Adipocyte (in vitro differentiated cells): Measurements from ENCODE around the gene CARD10.

Experiments used
- DNase-seq: peaks from one replicate; pipeline ENCODE4 v3.0.0-alpha.2; 2015; ENCODE audit warnings: low read depth
- H3K27me3 ChIP-seq: replicated peaks from 2 replicates; pipeline ENCODE4 v1.7.0; 2013; ENCODE audit warnings: mild to moderate bottlenecking, low read length, moderate library complexity; ENCODE audit not compliant: control insufficient read depth, insufficient read depth
- H3K36me3 ChIP-seq: 2 replicates; pipeline ENCODE4 v1.7.0; 2013; ENCODE audit warnings: low read length, mild to moderate bottlenecking, moderate library complexity; ENCODE audit not compliant: control insufficient read depth, insufficient read depth, severe bottlenecking
- H3K4me1 ChIP-seq: 2 replicates; pipeline ENCODE4 v1.7.0; 2013; ENCODE audit warnings: mild to moderate bottlenecking, low read length, moderate library complexity; ENCODE audit not compliant: control insufficient read depth, insufficient read depth
- H3K4me3 ChIP-seq: 2 replicates; pipeline ENCODE4 v1.7.0; 2013; ENCODE audit warnings: mild to moderate bottlenecking, low read length, moderate library complexity
- H3K9ac ChIP-seq: 2 replicates; pipeline ENCODE4 v1.7.0; 2013; ENCODE audit warnings: mild to moderate bottlenecking, low read length, moderate library complexity
- H3K9me3 ChIP-seq: 2 replicates; pipeline ENCODE4 v1.7.0; 2013; ENCODE audit warnings: mild to moderate bottlenecking, low read length, moderate library complexity; ENCODE audit not compliant: control insufficient read depth

The CARD10 gene

DNA sequence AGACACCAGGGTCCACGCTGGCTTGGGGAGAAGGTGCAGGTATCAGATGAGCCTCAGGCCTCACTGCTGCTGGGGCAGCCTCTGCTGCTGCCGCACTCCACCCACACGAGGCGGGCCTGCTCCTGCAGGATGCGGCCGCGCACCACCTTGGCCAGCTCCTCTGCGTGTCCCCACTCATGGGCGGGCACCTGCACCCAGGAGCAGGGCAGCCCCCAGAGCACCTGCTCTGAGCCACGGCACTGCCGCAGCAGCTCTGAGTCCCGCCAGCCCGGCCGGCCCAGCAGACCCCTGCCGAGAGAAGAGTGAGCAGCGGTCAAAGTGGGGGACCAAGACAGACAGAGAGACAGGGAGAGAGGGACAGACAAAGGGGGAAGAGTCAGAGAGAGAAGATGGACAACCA is 28.1 kb downstream of the CARD10 start:
- no peak for DNase-seq
- peaks cover 5% of the 10 kb centered on the region for H3K4me1 ChIP-seq
- H3K27me3 ChIP-seq: peaks cover 10% of the 10 kb centered on the region

GRCh38 chr22:37489983-37490382 is 29.2 kb downstream of the CARD10 start:
- no peak for DNase-seq
- H3K9me3 ChIP-seq: no peaks in the 10 kb centered on the region
- no peak overlapping the region for H3K4me3 ChIP-seq
- peaks cover 14% of the 10 kb centered on the region for H3K27me3 ChIP-seq
- H3K36me3 ChIP-seq: no peaks in the 10 kb centered on the region
- H3K4me1 ChIP-seq: peaks cover 5% of the 10 kb centered on the region
- no peak overlapping the region for H3K9ac ChIP-seq

More for the DNA sequence above, 28.1 kb downstream of the CARD10 start:
- no peak overlapping the region for H3K9ac ChIP-seq
- H3K9me3 ChIP-seq: no peaks in the 10 kb centered on the region
- no peak overlapping the region for H3K4me3 ChIP-seq
- H3K36me3 ChIP-seq: no peaks in the 10 kb centered on the region

DNA sequence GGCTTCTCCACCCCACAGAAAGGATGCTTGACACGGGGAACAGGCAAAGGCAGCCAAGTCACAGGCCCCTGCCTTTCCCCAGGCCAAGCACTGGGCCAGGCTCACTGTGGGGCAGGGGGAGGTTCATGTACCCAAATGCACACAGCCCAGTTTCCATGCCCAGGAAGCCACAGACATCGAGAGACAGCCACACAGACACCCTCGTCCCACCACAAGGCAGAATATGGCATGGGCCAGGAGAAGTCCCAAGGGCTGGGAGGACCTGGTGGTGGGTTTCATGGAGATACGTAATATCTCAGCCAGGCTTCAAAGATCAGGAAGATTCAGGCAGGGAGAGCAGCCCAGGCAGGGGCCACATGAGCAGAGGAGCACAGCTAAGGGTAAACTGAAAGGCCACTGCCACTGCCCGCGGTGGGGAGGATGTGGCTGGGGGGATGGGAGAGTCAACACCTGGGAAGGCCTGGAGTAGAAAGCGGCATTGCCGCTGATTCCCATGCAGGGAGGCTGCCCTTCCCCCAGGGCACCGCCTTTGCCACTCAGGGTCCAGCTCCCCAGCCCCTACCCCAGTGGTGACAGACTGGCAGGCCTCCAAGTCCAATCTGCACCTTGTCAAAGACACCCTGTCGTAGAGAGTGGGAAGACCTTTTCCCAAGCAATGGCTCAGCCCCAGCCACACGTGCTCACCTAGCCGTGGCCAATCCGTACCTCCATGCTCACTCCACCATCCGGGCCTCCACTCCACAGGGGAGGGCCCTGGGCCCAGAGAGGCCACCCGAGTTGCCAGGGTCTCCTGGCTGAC is 30.7 kb downstream of the CARD10 start:
- H3K9ac ChIP-seq: no peak overlapping the region
- H3K4me1 ChIP-seq: peaks cover 5% of the 10 kb centered on the region
- DNase-seq: no peak
- no peaks in the 10 kb centered on the region for H3K36me3 ChIP-seq
- no peak overlapping the region for H3K4me3 ChIP-seq
- H3K9me3 ChIP-seq: no peaks in the 10 kb centered on the region
- peaks cover 22% of the 10 kb centered on the region for H3K27me3 ChIP-seq

DNA sequence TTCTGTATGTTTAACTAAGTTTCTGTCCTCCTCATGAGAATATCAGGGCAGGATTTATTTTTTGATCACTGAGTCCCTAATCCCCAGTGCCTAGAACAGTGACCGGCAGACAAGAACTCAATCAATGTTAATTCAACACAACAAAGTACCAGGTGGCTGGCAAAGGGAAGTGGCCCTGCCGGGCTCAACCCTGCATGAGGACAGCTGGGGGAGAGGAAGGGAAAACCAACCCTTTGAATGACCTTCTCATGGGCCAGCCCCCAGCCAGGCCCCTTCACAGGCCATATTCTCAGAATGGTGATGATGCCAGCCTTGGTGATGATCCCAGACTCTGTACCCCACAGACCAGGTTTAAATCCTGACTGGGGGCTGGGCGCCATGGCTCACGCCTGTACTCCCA is 31.6 kb downstream of the CARD10 start:
- Histone ChIP-seq H3K9ac (no peak overlapping the region), H3K36me3 (no peaks in the 10 kb centered on the region), H3K9me3 (no peaks in the 10 kb centered on the region), H3K4me1 (no peaks in the 10 kb centered on the region), H3K4me3 (no peak overlapping the region), H3K27me3 (peaks cover 28% of the 10 kb centered on the region)
- no peak for DNase-seq

- Histone ChIP-seq H3K4me1 (no peaks in the 10 kb centered on the region), H3K9me3 (no peaks in the 10 kb centered on the region), H3K9ac (no peak overlapping the region), H3K4me3 (no peak overlapping the region), H3K36me3 (no peaks in the 10 kb centered on the region), H3K27me3 (peaks cover 32% of the 10 kb centered on the region)
- DNase-seq: no peak
Measured at GRCh38 chr22:37487129-37487528, 32.1 kb downstream of the CARD10 start.

DNA sequence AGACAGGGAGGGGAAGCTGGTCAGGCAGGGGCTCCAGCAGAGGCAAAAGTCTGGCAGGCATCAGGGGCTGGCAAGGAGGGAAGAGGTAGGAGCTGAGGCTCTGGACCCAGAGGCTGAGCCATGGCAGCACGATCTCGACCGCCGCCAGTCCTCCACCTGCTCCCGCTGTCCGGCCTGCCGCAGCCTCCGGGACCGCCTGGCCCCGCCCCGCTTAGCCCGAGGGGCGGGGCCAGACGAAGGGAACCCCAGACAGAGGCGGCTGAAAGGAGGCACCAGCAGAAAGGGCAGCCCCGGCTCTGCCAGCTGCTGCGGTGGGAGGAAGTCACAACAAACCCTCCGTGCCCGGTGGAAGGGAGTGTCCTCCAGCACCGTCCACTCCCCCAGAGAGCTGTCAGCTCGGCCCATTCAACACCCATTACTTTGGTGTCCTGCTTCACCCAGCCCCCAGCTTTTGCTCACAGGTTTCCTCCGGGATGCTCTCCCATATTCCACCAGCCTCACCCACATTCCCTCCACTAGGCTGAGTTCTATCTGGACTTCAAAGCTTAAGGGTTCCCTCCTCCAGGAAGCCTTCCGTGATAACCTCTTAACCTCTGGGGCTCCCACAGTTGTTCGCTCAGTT is 32.9 kb downstream of the CARD10 start, which contains the start of gene MFNG:
MFNG (minus strand) TSS at position 161 of the 622 bp plus-strand sequence. CDS start 207 bp downstream, outside the sequence.
- H3K4me3 ChIP-seq: no peak within 1 kb of the TSS
- no peaks in the 10 kb centered on the region for H3K36me3 ChIP-seq
- DNase-seq: peak; percentile 62
- no peaks in the 10 kb centered on the region for H3K9me3 ChIP-seq
- no peak within 1 kb of the TSS for H3K9ac ChIP-seq
- H3K4me1 ChIP-seq: no peaks in the 10 kb centered on the region
- H3K27me3 ChIP-seq: peaks cover 38% of the 10 kb centered on the region

DNA sequence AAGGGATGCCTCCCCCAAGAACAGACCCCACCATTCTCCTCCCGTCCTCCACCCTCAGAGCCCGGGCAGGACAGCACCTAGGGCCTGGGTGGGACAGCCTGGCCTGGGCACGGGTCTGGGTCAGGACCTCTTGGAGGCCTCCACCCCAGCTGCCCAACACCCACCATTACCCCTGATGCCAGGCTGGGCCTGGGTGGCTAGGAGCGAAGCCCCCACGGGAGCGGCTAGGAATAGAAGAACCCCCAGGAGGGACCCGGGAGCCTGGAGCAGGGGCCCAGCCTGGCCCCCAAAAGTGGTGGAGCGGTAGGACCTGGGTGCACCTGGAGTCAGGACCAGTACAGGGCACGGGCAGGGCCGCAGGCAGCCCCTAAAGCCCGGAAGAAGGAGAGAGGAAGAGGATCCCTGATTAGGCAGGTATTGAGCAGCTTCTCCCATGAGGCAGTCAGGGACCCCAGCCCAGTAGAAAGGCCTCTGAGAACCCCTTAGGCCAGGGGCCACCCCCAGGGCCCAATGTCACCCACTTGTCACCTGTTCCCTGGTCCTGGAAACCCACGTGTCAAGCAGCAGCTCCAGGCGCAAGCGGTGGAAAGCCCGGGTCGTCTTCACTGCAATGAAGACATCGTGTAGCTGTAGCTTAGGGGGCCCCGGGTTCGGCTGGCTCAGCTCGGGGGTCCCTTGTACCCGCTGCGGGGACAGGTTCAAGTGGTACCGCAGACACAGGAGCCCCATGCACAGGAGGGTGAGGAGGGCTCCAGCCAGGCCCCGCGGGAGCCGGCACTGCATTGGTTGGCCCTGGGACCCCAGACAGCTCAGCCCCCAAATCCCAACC is 33.6 kb downstream of the CARD10 start:
- no peak overlapping the region for H3K9ac ChIP-seq
- H3K36me3 ChIP-seq: no peaks in the 10 kb centered on the region
- DNase-seq: no peak
- H3K9me3 ChIP-seq: no peaks in the 10 kb centered on the region
- H3K4me3 ChIP-seq: no peak overlapping the region
- peaks cover 45% of the 10 kb centered on the region for H3K27me3 ChIP-seq
- H3K4me1 ChIP-seq: no peaks in the 10 kb centered on the region

GRCh38 chr22:37484480-37485394 is 34.5 kb downstream of the CARD10 start:
- no peaks in the 10 kb centered on the region for H3K9me3 ChIP-seq
- peaks cover 45% of the 10 kb centered on the region for H3K27me3 ChIP-seq
- H3K4me1 ChIP-seq: no peaks in the 10 kb centered on the region
- H3K4me3 ChIP-seq: no peak overlapping the region
- no peak for DNase-seq
- H3K9ac ChIP-seq: no peak overlapping the region
- H3K36me3 ChIP-seq: no peaks in the 10 kb centered on the region

GRCh38 chr22:37483050-37483449 is 36.2 kb downstream of the CARD10 start:
- H3K9me3 ChIP-seq: no peaks in the 10 kb centered on the region
- no peaks in the 10 kb centered on the region for H3K36me3 ChIP-seq
- H3K27me3 ChIP-seq: peaks cover 48% of the 10 kb centered on the region
- no peak overlapping the region for H3K9ac ChIP-seq
- DNase-seq: no peak
- H3K4me1 ChIP-seq: no peaks in the 10 kb centered on the region
- no peak overlapping the region for H3K4me3 ChIP-seq

DNA sequence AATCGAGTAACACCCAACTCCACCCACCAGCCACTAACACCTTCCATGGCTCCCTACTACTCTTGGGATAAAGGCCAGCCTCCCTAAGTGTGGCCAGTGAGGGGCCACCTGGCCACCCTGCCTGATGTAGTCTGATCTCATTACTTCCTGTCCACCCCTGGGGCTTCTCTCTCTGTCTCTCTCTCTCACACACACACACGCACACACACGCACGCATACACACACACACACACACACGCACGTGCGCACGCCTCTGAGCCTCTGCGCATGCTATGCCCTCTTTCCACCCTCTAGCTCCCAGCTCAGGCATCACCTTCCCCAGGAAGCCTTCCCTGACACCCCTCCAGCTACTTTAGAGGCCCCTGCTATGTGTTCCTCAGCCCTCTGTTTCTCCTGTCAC is 37.0 kb downstream of the CARD10 start:
- DNase-seq: no peak
- H3K36me3 ChIP-seq: no peaks in the 10 kb centered on the region
- no peaks in the 10 kb centered on the region for H3K9me3 ChIP-seq
- H3K9ac ChIP-seq: no peak overlapping the region
- H3K4me1 ChIP-seq: no peaks in the 10 kb centered on the region
- H3K4me3 ChIP-seq: no peak overlapping the region
- H3K27me3 ChIP-seq: peaks cover 50% of the 10 kb centered on the region
